NCI-H2171 treated with DMSO at 0.1 percent for 48 hours (cell line): Measurements from ENCODE around the gene ARPC1B.

ENCODE experiments used
- DNase-seq: peaks from one replicate; lab custom pipeline; 2025; lab: John Stamatoyannopoulos, UW

ARPC1B gene

GRCh38 chr7:99389772-99390171 is 15.2 kb downstream of the ARPC1B start:
- DNase-seq = no peak

GRCh38 chr7:99390941-99391602 is 16.5 kb downstream of the ARPC1B start:
- DNase-seq = no peak

GRCh38 chr7:99392046-99392445 is 17.5 kb downstream of the ARPC1B start:
- no peak for DNase-seq

- peak; percentile 87 for DNase-seq
These were observed 18.3 kb downstream of the ARPC1B start for GRCh38 chr7:99392659-99393354.

DNA sequence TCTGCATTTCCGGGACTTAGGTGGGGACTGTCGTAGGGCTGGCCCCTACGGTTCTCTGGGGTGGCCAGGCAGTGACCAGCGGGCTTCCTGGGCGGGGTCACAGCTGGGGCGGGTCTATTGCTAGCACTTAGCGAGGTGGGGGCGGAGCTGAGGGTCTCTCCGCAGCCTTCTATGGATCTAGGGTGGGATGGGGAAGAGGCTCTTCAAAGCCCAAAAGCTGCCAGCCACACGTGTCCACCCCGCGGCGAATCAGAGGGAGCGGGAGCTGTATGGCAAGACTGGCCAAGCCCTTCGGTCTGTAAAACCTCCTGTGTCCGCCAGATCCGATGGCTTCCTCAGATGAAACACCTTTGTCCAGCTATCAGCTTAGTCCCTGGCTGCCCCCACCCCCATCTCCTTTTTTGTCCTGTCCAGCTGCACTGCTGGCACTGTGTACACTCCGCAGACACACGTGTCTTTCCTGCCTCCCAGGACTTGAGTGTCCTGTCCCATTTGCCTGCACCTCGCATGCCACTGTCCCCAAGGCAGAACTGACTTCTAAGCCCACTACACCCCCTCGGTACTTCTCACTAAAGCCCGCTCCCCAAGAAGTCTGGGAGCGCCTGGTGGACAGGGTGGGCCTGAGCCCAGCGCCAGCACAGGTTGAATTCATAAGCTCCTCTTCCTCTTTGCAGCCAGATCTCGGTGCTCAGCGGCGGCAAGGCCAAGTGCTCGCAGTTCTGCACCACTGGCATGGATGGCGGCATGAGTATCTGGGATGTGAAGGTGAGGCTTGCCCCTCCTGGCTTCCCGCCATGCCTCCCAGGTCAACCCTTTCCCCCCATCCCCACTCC is 19.0 kb downstream of the ARPC1B start:
- no peak for DNase-seq

DNA sequence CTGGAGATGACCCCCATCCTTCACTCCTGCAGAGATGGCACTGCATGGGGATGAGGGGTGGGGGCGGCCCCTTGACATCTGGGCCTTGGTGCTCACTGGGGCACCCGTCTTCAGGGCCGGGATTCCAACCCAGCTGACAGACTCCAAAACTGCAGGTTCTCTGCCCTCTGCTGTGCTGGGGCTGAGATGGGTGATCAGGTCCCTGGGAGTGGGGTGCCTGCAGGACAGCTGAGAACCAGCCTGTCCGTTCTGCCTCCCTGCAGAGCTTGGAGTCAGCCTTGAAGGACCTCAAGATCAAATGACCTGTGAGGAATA is 19.6 kb downstream of the ARPC1B start:
- DNase-seq = no peak

- DNase-seq = no peak
These were observed 21.2 kb downstream of the ARPC1B start for GRCh38 chr7:99395616-99396327.

GRCh38 chr7:99396418-99397296 is 22.1 kb downstream of the ARPC1B start:
- DNase-seq = no peak

GRCh38 chr7:99397297-99397983 is 22.9 kb downstream of the ARPC1B start:
- no peak for DNase-seq

GRCh38 chr7:99398891-99399445 is 24.4 kb downstream of the ARPC1B start:
- DNase-seq = no peak

DNA sequence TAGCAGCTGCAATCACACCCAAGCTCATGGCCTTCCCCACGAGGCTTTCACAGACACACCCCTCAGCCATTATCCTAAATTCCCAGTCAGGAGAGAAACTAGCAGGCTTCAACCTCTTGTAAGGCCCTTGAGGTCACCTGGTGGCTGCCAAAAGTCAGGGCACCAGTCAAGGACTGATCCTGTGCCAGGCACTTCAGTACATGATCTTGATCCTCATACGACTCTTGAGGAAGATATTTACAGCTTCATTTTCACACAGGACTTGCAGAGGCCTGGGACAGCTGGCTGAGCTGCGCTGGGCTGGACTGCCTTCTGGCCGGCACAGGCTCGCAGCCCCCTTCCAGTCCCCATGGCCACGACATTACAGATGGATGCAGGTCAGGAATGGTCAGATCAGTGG is 25.1 kb downstream of the ARPC1B start:
- DNase-seq = no peak

DNA sequence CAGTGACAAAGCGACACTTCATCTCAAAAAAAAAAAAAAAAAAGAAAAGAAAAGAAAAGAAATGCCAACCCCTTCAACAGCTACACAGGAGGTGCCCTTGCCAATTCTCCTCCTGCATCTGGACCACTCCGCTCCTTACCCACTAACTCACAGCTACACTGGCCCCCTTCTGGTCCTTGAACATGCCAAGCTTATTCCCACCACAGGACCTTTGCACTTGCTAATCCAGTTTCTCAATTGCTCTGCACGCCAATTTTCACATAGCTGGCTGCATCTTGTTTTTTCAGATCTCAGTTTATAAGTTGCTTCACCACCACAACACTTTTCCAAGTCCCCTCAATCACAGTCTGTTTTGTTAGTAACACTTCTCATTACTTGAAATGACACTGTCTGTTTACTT is 28.3 kb downstream of the ARPC1B start:
- DNase-seq = no peak

DNA sequence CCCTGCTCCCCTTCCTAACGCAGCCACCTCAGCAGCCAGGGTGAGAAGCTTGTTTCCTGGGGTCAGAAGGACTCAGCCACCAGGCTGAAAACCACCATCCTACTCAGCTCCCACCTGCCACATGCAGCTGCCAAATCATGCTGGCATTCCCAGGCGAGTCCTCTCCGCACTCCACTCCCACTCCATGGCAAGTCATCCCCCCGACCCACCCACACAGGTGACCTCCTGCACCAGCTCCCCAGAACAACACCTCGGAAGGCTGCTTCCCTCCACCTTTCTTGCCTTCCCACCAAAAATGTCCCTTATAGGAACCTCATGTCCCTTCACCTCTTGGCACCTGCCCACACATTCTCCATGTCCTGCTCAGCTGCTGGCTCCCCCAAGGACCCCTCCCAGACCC is 29.2 kb downstream of the ARPC1B start:
- DNase-seq = no peak

DNA sequence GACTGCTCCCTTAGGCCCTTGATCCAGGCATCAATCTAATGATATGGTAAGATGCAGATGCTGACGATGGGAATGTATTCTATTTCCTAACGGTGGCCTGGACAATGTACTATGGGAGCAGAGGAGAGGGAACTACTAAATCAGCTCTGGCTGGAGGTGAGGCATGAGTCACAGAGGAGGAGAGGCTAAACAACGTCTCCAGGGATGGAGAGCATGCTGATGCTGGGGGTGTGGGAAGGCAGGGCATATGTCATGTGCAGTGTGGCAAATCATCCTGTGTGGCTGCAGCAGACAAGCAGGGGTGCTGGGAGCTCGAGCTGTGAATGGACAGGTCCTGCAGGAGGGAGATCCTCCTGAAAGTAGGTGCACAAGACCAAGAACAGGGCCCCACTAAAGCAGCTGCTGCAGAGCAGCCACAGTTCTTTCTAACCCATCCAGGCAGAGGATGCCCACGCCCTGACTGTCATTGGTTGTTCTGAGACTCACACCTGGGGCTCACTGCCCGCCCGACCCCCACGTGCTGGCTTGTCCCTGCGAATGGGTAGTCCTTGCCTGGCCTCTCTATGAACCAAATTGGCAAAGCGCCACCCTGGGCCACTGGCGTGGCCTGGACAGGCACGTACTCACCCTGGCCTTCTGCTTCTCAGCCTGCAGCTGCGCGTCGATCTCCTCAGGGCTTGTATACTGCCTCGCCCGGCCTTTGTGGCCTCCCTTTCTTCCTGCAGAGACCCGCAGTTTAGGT is 29.9 kb downstream of the ARPC1B start:
- DNase-seq = no peak

DNA sequence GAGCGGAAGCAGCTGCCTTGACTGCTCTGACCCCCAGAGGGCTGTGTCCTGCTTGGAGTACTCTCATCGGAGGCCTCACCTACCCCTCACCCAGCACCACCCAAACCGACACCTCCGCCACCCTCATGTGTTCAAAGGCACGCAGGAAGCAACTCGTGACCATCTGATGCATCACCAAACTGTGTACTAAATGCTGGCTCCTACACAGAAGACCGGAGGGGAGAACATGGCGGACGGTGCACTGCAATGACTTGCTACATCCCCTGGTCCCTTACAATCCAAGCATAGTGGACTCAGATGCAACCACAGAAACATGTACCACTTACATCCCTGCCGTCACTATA is 30.4 kb downstream of the ARPC1B start:
- DNase-seq = no peak

- no peak for DNase-seq
These were observed 32.0 kb downstream of the ARPC1B start for GRCh38 chr7:99406557-99406956.

- peak; percentile 49 for DNase-seq
These were observed 33.4 kb downstream of the ARPC1B start for GRCh38 chr7:99407872-99408378.

DNA sequence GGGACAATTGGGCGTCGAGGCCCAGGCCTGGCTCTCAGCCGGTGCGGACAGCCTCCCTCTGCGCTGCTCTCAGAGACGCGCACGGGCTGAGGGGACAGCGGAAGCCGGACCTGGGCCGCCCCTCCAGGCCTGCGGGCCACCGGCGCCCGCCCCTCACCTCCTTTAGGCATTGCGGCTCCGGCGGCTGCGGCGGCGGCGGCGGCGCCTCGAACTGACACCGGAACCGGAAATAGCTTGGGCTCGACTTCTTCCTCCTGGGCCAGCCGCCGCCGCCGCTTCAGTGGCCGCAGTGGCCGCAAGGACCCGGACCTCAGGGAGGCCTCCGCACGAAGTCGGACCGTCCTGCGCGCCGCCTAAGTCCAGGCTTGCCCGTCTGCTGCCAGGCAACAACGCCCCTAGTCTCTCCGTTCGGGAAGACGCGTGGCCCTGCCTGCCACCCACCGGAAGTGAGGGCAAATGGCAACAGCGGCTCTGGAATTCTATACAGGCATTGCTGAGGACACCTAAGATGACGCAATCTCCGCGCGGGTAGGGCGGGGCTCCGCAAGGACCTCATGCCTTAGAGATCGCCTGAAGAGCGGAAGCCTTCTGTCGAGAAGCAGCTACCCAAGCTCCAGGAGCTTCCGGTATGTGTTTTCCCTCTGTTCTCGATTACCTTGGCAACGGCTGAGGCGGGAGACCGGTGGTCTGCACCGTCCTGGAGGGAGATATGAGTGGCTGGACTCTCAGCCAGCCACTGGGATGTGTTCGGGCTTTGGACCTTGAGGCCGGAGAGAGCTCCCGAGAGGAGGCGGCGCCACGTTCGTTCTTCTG is 34.1 kb downstream of the ARPC1B start, which contains the start of the genes BUD31 and PDAP1:
Gene BUD31, plus strand, starts transcription at position 591 of the 813 bp plus-strand sequence. CDS start 2,124 bp downstream, outside the sequence.
Gene PDAP1, minus strand, starts transcription at position 219 of the 813 bp plus-strand sequence. Its CDS starts 49 bp downstream, at position 170.
- peak; percentile 94 for DNase-seq

GRCh38 chr7:99409192-99409572 is 34.7 kb downstream of the ARPC1B start:
- no peak for DNase-seq
